Measurements from ENCODE around the gene ZNF529. TPM values are rescaled to one million over a fixed set of nuclear protein-coding genes. Genes with fewer than 3 reads are reported as not detected.

The ZNF529 gene
- total RNA-seq, 2 donors from 2014 or later = 14.6 to 20.4 TPM

GRCh38 chr19:36579255-36579654 is 6.2 kb upstream of the ZNF529 start:
- Histone ChIP-seq H3K36me3 (ENCODE audit: control insufficient read depth, insufficient read depth, low read length) (peaks cover 69% of the 10 kb centered on the region), H3K9ac (ENCODE audit: extremely low read depth, low read length, poor library complexity, severe bottlenecking) (no peak overlapping the region), H3K27me3 (ENCODE audit: control insufficient read depth, insufficient read depth, low read length, poor library complexity, severe bottlenecking) (no peaks in the 10 kb centered on the region), H3K27ac (ENCODE audit: low read depth, low read length) (no peak overlapping the region), H3K4me1 (ENCODE audit: control insufficient read depth, insufficient read depth, low read length) (no peaks in the 10 kb centered on the region), H3K9me3 (ENCODE audit: control insufficient read depth, low read length) (peaks cover 71% of the 10 kb centered on the region), H3K4me3 (ENCODE audit: low read length) (no peak overlapping the region)
- H3K9me3 Mint-ChIP-seq = peaks cover 17% of the 10 kb centered on the region
- no peak for TF ChIP-seq CTCF (conservative IDR thresholded peaks at IDR 0.05)
- no peak for DNase-seq
- H3K27ac Mint-ChIP-seq = no peak overlapping the region
- H3K4me1 Mint-ChIP-seq = peaks cover 22% of the 10 kb centered on the region
- no peak overlapping the region for H3K4me3 Mint-ChIP-seq
- H3K36me3 Mint-ChIP-seq (ENCODE audit: low read depth) = peaks cover 80% of the 10 kb centered on the region
- no peaks in the 10 kb centered on the region for H3K27me3 Mint-ChIP-seq (ENCODE audit: insufficient read depth)

GRCh38 chr19:36577271-36577996 is 4.3 kb upstream of the ZNF529 start:
- Mint-ChIP-seq H3K27me3 (ENCODE audit: insufficient read depth) (no peaks in the 10 kb centered on the region), H3K36me3 (ENCODE audit: low read depth) (peaks cover 66% of the 10 kb centered on the region), H3K4me3 (no peak overlapping the region), H3K27ac (peak overlapping the region; percentile 82), H3K9me3 (peaks cover 15% of the 10 kb centered on the region), H3K4me1 (peaks cover 14% of the 10 kb centered on the region)
- peak; percentile 46 for DNase-seq
- H3K4me1 ChIP-seq (ENCODE audit: control insufficient read depth, insufficient read depth, low read length) = no peaks in the 10 kb centered on the region
- 84 to 100% methylated on average over 2 to 3 of the region's 3 CpGs for WGBS, 2 experiments (ENCODE audit: insufficient coverage in 1 of 2, insufficient read length in 1 of 2)
- TF ChIP-seq CTCF (conservative IDR thresholded peaks at IDR 0.05) = no peak
- peaks cover 61% of the 10 kb centered on the region for H3K36me3 ChIP-seq (ENCODE audit: control insufficient read depth, insufficient read depth, low read length)
- H3K27ac ChIP-seq (ENCODE audit: low read depth, low read length) = no peak overlapping the region
- peaks cover 60% of the 10 kb centered on the region for H3K9me3 ChIP-seq (ENCODE audit: control insufficient read depth, low read length)
- no peaks in the 10 kb centered on the region for H3K27me3 ChIP-seq (ENCODE audit: control insufficient read depth, insufficient read depth, low read length, poor library complexity, severe bottlenecking)
- peak overlapping the region; percentile 51 for H3K4me3 ChIP-seq (ENCODE audit: low read length)
- no peak overlapping the region for H3K9ac ChIP-seq (ENCODE audit: extremely low read depth, low read length, poor library complexity, severe bottlenecking)

- peaks cover 18% of the 10 kb centered on the region for H3K4me1 Mint-ChIP-seq
- H3K4me3 Mint-ChIP-seq = peak overlapping the region; percentile 85
- no peak overlapping the region for H3K27ac Mint-ChIP-seq
- no peaks in the 10 kb centered on the region for H3K27me3 Mint-ChIP-seq (ENCODE audit: insufficient read depth)
- no peak for DNase-seq
- Histone ChIP-seq H3K4me1 (ENCODE audit: control insufficient read depth, insufficient read depth, low read length) (no peaks in the 10 kb centered on the region), H3K4me3 (ENCODE audit: low read length) (peak overlapping the region; percentile 94), H3K9ac (ENCODE audit: extremely low read depth, low read length, poor library complexity, severe bottlenecking) (no peak overlapping the region), H3K27ac (ENCODE audit: low read depth, low read length) (no peak overlapping the region), H3K27me3 (ENCODE audit: control insufficient read depth, insufficient read depth, low read length, poor library complexity, severe bottlenecking) (no peaks in the 10 kb centered on the region), H3K36me3 (ENCODE audit: control insufficient read depth, insufficient read depth, low read length) (peaks cover 48% of the 10 kb centered on the region), H3K9me3 (ENCODE audit: control insufficient read depth, low read length) (peaks cover 50% of the 10 kb centered on the region)
- 96 to 100% methylated on average over 2 of the region's 2 CpGs for WGBS, 2 experiments (ENCODE audit: insufficient coverage in 1 of 2, insufficient read length in 1 of 2)
- H3K36me3 Mint-ChIP-seq (ENCODE audit: low read depth) = peaks cover 53% of the 10 kb centered on the region
- H3K9me3 Mint-ChIP-seq = no peaks in the 10 kb centered on the region
- TF ChIP-seq CTCF (conservative IDR thresholded peaks at IDR 0.05) = no peak
These were observed 1.6 kb upstream of the ZNF529 start for GRCh38 chr19:36574741-36575140.

All from endodermal cell (in vitro differentiated cells).